HG02642 (cell line): Measurements from ENCODE around the gene RPLP2.

Experiments
- ATAC-seq: cut with Tn5 transposase; IDR thresholded peaks from one replicate; pipeline ENCODE4 v1.9.1; 2021; ENCODE audit warnings: mild to moderate bottlenecking; ENCODE audit not compliant: unreplicated experiment, poor library complexity

Gene RPLP2

DNA sequence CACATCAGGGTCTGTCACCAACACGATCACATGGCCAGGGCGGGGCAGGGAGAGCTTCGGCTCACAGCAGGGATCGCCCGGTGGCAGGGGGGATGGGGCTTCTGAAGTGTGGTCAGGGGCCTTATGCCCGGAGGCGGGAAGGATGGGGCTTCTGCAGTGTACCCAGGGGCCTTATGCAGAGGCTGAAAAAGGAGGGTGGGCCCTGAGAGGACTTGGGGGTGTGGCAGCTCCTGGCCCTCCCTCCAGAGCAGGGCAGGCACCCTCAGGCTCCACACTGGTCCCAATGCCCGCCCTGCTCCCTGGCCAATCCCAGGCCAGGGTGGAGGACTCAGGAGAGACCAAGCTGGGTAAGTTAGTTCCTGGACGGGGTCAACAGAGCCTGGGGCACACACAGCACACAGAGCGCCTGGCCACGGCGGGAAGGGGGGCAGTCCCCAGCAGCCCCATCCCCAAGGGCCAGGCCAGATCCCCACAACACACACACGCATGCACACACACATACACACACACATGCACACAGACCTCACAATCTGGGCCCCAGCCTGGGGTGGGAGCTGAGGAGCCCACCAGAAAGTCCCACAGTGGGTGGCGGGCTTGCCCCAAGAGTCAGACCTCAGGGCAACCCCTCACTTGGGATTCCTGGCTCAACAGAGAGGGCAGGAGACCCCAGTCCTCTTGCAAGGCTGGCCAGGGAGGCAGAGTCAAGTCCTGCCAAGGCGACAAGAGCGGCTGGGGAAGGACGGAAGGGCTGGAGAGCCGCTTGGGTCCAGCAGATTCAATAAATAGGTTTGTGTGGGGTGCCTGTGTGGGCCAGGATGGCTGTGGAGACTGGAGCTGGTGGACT is 18.8 kb upstream of the RPLP2 start:
- ATAC-seq, result no peak

DNA sequence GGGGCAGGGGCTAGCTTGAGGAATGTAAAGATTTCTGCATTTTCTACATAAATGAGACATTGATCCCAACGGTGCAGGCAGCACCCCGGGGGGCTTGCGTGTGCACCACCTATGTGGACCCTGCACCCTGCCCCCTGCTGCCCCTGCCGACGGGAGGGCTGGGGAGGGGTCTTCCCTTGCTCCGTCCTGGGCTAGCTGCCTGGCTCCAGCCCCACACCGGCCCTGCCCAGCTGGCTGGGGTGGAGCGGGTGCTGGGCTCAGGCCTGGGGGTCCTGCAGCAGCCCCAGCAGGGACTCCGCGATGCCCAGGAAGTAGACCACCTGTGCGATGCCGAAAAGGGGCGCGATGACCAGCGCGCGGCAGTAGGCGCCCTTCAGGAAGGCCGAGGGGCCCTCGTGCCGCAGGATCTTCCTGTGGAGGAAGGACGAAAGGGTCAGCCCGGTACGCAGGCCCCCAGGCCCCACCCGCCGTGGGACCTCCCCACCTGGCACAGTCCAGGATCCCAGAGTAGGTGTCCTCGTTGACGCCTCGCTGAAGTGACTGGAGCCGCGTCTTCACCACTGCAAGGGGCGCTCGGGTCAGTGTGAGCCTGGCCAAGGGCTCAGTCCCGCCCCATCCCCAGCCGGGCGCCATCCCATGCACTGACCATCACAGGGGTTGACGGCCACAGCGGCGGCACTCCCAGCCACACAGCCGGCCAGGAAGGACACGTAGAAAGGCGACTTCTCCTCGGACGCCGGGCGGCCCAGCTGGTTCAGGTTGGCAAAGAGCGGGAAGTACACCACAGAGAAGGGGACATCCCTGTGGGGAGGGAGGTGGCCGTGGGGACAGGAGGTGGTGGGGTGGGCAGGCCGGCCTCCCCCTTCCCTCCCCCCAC is 17.9 kb upstream of the RPLP2 start:
- ATAC-seq, result no peak

DNA sequence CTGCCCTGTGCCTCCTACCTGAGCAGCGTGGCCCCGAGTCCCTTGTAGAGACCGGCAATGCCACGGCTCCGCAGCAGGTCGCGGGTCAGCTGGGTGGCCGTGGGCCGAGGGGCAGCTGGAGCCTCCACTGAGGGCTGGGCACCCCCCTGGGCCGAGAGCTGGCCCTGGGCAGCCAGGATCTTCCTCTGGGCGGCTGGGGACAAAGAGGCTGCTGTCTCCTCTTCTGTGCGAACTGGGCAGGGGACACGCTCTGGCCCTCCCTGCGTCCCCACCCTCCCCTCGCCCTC is 17.3 kb upstream of the RPLP2 start:
- no peak for ATAC-seq

DNA sequence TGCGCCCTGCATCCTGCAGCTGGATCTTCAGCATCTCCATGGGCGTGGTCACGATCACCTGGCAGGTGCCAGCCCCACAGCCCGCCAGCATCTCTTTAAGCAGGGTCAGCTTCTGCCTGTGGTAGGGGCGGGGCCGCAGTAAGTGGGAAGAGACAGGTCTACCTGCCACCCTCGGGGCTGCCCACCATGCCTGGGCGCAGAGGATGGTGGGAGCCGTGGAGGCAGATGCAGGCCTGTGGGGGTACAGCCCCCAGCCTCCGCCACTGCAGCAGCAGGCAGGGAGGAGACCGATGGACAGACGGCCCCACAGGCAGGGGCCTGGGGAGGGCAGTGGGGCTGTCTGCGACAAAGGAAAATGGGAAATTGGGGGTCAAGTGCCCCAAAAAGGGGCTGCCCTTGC is 16.9 kb upstream of the RPLP2 start:
- no peak for ATAC-seq

DNA sequence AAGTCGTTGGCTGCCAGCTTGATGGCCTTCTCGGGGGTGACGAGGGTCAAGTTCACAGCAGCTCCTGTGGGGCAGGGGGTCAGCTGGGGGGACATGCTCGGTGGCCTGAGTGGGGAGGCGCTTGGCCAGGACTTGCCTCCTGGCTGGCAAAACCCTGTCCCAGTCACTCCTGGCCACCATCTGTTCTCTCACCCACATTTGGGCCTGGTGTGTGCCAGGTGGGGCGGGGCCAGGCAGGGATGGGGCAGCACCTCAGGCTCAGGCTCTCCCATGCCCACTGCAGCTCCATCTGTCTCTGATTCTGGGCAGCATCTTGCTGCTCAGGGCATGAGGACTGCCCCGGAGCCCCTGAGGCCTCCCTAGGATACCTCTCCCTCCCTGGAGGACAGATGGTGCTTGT is 16.2 kb upstream of the RPLP2 start:
- no peak for ATAC-seq

DNA sequence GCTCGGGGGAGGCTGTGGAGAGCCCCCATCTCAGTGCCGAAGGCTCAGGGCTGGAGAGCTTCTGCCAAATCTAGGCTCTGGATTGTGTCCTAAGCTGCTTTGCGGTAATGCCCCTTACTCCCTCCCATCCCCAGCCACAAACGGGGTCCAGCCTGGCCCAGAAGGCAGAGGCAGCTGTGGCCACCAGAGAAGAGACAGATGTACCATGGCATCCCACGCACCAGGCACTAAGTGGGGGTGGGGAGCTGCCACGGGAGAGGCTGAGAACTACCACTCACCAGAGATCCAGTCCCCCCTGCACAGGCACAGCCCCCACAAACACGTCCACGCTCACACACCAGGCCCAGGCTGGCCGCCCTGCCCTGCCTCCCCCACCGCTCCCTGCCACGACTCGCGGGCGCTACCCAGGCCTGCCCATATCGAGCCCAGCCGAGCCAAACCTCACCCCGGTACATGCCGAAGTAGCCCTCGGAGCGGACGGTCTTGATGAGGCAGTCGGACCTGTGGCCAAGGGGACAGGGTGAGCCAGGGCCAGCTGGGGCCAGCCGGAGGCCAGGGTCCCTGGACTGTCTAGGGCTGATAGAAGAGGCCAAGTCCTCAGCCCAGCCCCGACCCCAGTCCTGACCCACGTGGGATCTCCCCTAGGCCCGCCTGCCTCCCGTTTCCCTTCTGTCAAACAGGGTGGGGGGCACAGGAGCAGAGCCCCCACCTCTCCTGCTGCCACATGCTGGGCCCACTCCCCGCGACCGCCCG is 15.6 kb upstream of the RPLP2 start:
- no peak for ATAC-seq

DNA sequence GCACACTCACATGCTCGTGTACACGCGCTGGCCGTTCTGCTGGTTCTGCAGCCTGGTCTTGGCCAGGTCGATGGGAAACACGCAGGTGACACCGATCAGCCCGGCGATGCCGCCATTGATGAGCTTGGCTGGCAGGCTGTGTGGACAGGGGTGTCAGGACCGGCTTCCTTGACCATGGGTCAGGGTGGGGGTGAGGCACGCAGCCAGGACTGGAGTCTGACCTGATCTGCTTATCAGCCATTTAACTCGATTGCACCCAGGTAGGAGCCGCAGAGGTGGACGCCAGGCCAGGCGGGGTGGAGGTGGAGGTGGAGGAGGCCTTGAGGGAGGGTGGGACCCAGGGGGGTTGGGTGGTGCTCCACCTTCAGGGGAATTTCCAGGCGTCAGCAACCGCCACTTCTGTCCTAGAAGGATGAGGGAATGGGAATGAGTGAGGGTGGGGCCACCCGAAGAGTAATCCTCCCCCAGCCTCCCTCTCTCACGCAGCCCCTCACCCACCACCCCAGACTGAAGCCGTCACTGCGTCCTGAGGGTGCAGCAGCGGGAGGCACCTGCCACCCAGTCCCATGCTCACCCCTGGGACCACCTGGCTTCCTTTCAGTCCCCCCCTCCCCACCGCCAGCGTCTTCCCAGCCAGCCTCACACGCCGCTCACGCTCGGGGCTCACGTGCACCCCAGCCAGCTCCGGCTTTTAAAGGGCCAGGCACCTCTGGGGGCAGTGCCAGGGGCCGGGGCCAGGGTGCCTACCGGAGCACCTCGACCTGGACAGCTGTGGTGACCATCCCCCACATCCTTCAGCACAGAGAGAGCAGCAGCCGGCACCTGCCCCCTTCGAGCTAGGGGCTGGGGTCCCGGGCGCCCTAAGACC is 14.8 kb upstream of the RPLP2 start:
- no peak for ATAC-seq

DNA sequence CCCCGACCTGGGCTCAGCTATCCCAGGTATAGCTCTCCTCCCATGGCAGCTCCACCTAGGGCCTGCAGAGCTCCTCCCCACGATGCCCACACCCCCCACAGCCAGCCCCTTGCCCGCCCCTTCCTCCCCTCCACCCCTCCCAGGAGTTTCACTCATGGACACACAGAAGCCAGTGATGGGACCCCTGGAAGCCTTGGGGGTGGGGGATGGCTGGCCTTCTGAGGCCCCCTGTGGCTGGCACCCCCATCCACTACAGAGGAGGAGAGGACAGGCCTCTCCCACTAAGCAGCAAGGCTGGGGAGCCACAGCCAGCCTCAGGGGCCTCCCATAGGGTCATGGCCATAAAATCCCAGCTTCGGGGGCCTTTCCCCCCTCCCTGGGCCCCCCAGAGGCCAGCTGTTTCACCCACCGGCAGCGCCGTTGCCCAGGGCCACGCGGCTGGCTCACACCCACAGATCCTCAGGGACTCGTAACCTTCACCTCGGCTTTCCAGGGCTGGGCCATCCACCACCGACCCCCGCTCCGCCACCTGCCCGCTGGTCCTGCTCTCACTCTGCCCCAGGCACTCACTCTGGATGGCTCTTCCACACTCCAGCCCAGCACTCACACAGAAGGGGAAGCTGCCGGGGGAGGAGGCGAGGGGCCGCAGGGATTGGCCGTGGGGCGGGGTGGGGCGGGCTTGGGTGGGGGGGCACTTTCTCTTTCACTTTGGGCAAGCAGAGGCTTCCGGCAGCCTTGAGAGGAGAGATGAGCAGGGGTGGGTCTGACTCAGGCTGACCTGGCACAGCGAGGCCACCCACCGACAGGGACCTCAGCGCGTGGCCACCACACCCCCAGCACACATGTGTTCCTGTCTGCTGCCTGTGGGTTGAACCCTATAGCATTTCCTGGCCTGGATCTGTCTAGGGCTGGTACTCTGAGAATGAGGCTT is 13.9 kb upstream of the RPLP2 start:
- ATAC-seq, result peak; percentile 26

DNA sequence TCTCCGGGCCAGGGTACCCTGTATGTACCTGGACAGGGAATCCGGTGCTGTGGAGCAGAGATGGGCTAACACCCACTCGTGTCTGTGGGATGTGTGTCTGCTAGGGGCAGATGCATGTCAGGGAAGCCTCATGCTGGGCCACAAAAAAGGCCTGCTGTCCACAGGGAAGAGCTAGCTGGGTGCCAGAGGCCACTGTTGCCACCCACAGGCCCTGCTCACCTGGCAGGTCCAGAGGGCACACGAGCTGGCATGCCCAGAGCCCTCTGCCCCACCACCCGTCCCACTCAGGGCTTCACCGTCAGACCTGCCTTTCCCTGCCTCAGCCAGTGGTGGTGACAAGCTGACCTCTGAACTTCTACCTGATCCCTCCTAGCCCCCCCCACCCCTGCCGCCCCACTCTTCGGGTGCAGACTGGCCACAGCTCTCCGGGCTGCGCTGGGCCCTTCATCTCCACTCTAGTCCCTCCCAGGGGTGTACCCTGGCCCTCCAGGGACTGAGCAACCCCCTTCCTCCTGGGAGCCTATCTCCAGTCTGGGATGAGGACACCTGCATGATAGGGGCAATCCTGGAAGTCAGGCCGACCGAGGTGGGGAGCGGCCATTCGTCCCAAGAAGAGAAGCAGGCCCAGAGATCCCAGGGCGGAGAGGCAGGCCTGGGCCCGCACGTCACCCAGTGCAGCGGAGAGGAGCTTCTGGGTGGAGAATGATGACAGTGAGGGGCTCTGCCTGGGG is 13.0 kb upstream of the RPLP2 start:
- ATAC-seq, result no peak

DNA sequence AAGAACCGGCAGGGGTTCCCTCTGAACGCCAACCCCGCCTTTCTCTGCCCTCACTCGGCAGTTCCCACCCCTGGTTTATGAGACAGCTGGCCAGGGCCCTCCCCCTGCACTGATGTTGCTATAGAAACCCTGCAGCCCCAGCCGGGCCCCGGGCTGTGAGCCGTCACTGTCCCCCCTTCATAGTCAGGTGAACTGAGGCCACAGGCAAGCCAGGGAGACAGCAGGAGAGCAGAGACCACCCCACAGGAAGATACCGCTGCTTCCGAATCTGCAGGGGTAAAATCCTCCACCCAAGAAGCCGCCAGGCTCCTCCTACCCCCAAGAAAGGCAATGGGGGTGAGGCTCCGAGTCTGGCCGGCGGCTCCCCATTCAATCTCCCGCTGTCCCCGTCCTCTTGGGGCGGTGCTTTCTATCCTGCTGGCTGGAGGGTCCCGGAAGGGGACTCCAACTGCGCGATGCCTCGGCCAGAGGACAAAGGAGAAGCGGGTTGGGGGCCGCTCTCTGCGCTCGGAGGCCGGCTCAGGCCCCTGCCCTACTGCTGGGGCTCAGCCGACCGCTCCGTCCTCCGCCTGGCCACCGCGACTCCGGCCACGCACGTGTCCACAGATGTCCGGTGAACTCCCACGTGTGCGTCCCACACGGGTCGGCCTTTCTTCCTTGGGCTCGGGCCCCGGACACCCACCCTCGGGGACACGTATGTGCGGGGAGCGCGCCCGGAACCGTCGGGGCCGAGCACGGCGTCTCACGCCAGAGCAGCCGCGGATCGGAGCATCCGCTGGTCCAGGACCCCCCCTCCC is 12.3 kb upstream of the RPLP2 start:
- peak; percentile 42 for ATAC-seq

DNA sequence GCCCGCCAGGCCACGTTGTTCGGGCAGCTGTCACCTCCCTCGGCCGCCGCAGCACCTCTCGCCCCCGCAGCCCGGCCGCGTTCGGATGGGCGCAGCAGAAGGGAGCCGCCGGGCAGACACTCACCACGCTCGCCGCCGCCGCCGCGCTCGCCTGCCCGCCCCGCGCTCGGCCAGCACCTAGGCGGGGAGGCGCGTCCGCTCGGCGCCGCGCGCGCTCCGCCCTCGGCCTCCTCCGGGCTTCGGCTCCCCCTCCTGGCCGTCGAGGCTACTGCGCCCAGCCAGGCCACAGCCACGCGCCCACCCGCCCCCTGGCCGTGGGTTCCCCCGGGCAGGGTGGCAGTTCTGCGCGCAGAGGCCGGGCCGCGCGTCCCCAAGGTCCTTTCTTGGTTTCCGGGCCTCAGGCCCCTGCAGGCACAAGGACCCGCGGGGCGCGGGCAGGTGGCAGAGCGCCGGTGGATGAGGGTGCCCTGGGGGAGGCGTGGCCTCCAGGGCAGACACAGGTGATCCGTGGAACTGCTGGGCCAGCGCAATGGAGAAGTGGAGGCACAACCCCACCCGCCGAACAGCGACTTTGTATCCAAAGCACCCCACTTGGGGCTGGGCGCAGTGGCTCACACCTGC is 11.6 kb upstream of the RPLP2 start, which contains the start of gene SLC25A22:
SLC25A22 (minus strand) TSS at position 189 of the 621 bp plus-strand sequence. CDS start 3,275 bp downstream, outside the sequence.
- ATAC-seq, result peak; percentile 70

DNA sequence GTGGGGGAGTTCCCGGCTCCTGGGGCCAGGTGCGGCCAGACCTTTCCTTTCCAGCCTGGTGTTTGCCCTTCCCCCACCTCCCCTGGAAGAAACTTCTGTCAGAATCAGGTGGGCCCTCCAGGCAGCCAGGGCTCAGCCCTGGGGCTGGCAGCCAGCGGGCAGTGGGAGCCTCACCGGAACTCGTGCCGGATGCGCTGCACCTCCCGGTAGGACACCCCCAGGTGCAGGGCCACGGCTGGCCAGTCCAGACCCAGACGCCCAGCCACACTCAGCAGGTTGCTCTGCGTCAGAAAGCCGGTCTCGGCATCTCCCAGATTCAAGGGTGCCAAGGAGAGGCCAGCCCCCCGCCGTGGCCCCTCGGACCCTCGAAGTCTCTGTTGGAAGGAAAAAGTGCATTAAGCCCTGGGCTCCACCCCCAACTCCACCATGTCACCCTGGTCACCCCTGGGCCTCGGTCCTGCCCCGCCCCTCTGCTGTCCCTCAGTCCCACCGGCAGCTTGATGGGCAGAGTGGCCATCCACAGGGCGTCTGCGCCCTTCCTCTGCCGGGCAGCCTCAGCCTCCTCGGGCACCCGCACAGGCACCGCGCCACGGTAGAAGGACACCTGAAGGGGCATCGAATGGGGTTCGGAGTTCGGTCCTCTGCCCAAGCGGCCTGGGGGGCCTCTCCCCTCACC is 10.0 kb upstream of the RPLP2 start:
- ATAC-seq, result no peak

DNA sequence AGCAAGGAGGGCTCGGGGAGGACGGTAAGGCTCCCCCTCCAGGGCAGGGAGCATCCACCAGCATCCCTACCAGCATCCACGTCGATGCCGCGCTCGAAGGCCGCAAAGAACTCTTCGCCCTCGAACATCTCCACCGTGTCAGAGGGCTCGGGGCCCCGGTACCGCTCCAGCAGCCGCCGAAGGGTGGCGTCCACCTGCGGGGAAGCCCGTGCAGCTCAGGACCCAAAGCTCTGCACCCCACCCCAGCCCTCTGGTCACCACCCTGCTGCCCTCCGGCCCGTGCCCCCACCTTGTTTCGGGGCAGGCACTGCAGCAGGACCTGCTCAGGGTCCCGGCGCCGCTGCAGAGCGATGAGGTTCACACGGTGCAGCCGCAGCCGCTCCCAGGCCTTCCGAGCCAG is 9.3 kb upstream of the RPLP2 start:
- no peak for ATAC-seq

DNA sequence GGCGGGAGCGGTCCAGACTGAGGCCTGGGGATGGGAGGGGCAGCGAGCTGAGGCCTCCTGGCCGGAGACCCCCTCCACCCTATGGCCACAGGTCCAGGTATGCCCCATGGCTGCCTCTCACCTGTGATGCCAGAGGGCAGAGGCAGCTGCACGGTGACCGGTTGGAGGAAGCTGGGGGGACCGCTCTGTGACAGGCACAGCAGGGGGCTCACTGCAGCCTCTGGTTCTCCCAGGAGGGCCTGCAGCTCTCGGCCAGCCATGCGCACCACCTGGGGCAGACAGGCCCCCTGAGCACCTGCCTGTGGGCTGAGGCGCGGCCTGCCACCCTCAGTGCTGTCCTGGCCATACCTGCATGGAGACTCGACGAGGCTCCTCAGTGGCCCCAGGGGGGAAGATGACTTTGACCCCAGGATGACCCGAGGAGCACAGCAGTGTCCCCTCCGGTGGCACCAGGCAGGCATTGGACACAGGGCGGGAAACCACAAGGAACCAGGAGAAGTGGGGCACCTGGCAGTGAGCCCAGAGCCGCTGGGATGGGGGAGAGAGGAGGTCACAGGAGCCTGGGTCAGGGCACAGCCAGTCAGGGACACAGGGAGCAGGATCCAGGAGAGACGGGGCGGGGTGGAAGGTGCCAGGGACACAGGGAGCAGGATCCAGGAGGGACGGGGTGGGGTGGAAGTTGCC is 8.5 kb upstream of the RPLP2 start:
- ATAC-seq, result no peak

DNA sequence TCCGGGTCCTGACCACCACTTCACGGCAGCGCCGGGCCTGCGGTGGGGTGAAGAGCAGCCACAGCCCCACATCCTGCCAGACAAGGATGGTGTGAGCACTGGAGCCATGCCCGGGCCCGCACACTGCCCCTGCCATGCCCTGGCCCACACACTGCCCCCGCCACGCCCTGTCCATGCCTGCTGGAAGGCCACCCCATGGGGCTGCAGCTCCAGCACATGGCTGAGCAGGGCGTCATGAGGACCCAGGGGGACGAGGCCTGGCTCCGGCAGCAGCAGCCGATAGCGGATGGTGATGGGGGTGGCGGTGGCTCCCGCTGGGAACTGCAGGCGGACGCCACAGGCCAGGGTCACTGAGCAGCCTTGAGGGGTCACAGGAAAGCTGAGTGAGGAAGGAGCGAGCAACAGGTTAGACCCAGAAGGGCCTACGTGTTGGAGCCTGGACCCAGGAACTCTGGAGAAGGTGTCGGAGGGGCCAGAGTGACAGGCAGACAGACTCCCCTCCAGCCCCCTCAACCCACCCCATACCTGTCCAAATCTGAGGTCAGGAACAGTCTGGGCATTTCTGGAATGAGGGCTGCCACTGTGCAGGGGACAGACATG is 7.6 kb upstream of the RPLP2 start:
- no peak for ATAC-seq
